GM21526 (cell line): Measurements from ENCODE around the gene GRAMD1B.

ENCODE experiments used
- ATAC-seq: cut with Tn5 transposase; IDR thresholded peaks from one replicate; pipeline ENCODE4 v1.9.1; 2021; ENCODE audit warnings: moderate library complexity; ENCODE audit not compliant: unreplicated experiment, low FRiP score

GRAMD1B gene

GRCh38 chr11:123659965-123660364 is 229.9 kb downstream of the GRAMD1B start:
- ATAC-seq = peak; percentile 85

GRCh38 chr11:123665306-123665705 is 235.2 kb downstream of the GRAMD1B start:
- ATAC-seq = no peak

- no peak for ATAC-seq
These were observed 240.0 kb downstream of the GRAMD1B start for GRCh38 chr11:123670081-123670480.

GRCh38 chr11:123671534-123671933 is 241.5 kb downstream of the GRAMD1B start:
- no peak for ATAC-seq

GRCh38 chr11:123672568-123672967 is 242.5 kb downstream of the GRAMD1B start:
- ATAC-seq = no peak

GRCh38 chr11:123674297-123674696 is 244.2 kb downstream of the GRAMD1B start:
- no peak for ATAC-seq
